HL-60 (cell line): ENCODE data around the gene OR52E2.

Experiments
- DNase-seq, 2 experiments: peaks; one replicate each; pipeline ENCODE4 v3.0.0-alpha.2; 2010 to 2020; ENCODE audit warnings: low read depth in 1 of 2, low spot score in 1 of 2
- H3K27ac ChIP-seq: fragments of 250-450 bp; sonication (Bioruptor Pico); replicated peaks from 2 replicates; pipeline ENCODE4 v1.5.1; 2020; ENCODE audit warnings: mild to moderate bottlenecking, moderate library complexity
- H3K27me3 ChIP-seq: fragments of 250-450 bp; sonication (Bioruptor Pico); 2 replicates; pipeline ENCODE4 v1.5.1; 2021; ENCODE audit warnings: mild to moderate bottlenecking, moderate library complexity; ENCODE audit not compliant: insufficient read depth, poor library complexity, severe bottlenecking
- H3K4me3 ChIP-seq: replicated peaks from 2 replicates; pipeline ENCODE4 v1.5.1; 2011; ENCODE audit warnings: mild to moderate bottlenecking, control low read depth, low read length; ENCODE audit not compliant: insufficient read depth
- GABPA ChIP-seq: IDR thresholded peaks from 2 replicates; pipeline ENCODE4 v1.6.1; 2012; ENCODE audit warnings: low read depth
- POLR2AphosphoS5 ChIP-seq: IDR thresholded peaks from 2 replicates; pipeline ENCODE4 v1.6.1; 2012; ENCODE audit warnings: low read depth
- SPI1 ChIP-seq: IDR thresholded peaks from 2 replicates; pipeline ENCODE4 v1.6.1; 2012; ENCODE audit warnings: low read depth, mild to moderate bottlenecking, borderline replicate concordance
- TF ChIP-seq, protein P1 (sequence below): IDR thresholded peaks from one replicate; pipeline ENCODE4 v1.5.1; 2011; ENCODE audit warnings: low read length, control low read depth, inconsistent platforms; ENCODE audit not compliant: insufficient read depth
- TF ChIP-seq, protein P2 (sequence below): IDR thresholded peaks from 2 replicates; pipeline ENCODE4 v1.6.1; 2012; ENCODE audit warnings: low read depth; ENCODE audit not compliant: insufficient replicate concordance

Gene OR52E2

DNA sequence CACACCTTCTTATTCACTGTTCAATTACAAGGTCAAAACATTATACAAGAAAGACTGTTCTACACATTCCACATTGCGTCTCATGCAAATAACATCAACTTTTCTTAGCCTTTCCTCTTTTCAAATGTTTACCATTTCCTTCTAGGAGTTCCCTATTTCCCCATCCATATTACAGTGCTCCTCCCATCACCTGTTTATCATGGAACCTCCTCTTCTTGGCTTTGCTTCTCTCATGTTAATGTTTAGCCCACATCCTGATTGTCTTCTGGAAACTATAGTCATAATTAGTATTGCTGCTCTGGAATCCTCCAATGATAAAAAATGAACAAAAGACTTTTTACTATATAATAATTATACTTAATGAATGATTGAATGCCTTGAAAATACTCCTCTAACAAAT lies 31.2 kb upstream of the OR52E2 start:
- no peak overlapping the region for H3K27ac ChIP-seq
- TF ChIP-seq SPI1 = no peak
- TF ChIP-seq, protein P1, sequence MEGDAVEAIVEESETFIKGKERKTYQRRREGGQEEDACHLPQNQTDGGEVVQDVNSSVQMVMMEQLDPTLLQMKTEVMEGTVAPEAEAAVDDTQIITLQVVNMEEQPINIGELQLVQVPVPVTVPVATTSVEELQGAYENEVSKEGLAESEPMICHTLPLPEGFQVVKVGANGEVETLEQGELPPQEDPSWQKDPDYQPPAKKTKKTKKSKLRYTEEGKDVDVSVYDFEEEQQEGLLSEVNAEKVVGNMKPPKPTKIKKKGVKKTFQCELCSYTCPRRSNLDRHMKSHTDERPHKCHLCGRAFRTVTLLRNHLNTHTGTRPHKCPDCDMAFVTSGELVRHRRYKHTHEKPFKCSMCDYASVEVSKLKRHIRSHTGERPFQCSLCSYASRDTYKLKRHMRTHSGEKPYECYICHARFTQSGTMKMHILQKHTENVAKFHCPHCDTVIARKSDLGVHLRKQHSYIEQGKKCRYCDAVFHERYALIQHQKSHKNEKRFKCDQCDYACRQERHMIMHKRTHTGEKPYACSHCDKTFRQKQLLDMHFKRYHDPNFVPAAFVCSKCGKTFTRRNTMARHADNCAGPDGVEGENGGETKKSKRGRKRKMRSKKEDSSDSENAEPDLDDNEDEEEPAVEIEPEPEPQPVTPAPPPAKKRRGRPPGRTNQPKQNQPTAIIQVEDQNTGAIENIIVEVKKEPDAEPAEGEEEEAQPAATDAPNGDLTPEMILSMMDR = no peak
- TF ChIP-seq GABPA = no peak
- TF ChIP-seq, protein P2, sequence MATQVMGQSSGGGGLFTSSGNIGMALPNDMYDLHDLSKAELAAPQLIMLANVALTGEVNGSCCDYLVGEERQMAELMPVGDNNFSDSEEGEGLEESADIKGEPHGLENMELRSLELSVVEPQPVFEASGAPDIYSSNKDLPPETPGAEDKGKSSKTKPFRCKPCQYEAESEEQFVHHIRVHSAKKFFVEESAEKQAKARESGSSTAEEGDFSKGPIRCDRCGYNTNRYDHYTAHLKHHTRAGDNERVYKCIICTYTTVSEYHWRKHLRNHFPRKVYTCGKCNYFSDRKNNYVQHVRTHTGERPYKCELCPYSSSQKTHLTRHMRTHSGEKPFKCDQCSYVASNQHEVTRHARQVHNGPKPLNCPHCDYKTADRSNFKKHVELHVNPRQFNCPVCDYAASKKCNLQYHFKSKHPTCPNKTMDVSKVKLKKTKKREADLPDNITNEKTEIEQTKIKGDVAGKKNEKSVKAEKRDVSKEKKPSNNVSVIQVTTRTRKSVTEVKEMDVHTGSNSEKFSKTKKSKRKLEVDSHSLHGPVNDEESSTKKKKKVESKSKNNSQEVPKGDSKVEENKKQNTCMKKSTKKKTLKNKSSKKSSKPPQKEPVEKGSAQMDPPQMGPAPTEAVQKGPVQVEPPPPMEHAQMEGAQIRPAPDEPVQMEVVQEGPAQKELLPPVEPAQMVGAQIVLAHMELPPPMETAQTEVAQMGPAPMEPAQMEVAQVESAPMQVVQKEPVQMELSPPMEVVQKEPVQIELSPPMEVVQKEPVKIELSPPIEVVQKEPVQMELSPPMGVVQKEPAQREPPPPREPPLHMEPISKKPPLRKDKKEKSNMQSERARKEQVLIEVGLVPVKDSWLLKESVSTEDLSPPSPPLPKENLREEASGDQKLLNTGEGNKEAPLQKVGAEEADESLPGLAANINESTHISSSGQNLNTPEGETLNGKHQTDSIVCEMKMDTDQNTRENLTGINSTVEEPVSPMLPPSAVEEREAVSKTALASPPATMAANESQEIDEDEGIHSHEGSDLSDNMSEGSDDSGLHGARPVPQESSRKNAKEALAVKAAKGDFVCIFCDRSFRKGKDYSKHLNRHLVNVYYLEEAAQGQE = no peak
- TF ChIP-seq POLR2AphosphoS5 = no peak
- H3K27me3 ChIP-seq = no peaks in the 10 kb centered on the region
- DNase-seq = no peak
- H3K4me3 ChIP-seq = no peak overlapping the region

DNA sequence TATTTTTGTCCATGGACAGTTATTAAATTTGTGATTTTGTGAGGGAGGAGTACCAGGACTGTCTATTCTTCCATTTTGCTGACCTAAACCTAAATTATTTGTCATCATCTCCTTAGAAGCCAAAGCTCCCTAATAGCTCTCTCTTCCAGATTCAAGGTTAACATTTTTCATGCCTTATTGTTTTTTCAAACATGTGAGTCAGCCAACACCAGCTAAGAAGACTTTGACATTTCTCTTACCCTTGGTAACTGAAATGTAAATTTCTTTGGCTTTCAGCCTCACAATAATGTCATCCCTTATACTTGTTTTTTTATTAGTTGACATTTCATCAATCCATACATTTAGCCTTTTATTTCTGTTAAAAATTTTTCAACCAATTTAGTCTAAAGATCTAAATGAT lies 29.1 kb upstream of the OR52E2 start:
- TF ChIP-seq, protein P2 = no peak
- TF ChIP-seq GABPA = no peak
- DNase-seq = no peak

DNA sequence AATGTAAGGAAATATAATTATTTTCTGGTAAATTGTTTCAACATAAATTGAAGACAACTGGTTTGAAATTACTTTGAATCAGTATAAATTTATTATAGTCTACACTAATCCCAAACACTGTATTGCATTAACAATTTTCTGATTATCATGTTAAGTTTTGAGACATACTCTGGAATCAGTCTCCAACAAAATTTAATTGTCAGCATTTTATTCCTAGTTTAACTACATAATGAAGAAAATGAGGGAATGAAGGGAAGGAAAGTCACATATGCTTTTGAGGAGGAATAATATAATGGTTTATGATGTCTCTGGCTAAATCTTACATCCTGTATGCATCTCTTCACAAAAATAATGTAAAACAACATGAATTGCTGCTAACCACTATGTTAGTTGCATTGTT lies 24.2 kb upstream of the OR52E2 start:
- H3K27ac ChIP-seq = no peak overlapping the region
- no peak overlapping the region for H3K4me3 ChIP-seq
- no peak for DNase-seq
- H3K27me3 ChIP-seq = no peaks in the 10 kb centered on the region
- TF ChIP-seq POLR2AphosphoS5 (no peak), SPI1 (no peak), GABPA (no peak)
- TF ChIP-seq, protein P1 = no peak
- TF ChIP-seq, protein P2 = no peak

More for the DNA sequence above, 29.1 kb upstream of the OR52E2 start:
- H3K27me3 ChIP-seq = no peaks in the 10 kb centered on the region
- H3K4me3 ChIP-seq = no peak overlapping the region
- no peak overlapping the region for H3K27ac ChIP-seq

DNA sequence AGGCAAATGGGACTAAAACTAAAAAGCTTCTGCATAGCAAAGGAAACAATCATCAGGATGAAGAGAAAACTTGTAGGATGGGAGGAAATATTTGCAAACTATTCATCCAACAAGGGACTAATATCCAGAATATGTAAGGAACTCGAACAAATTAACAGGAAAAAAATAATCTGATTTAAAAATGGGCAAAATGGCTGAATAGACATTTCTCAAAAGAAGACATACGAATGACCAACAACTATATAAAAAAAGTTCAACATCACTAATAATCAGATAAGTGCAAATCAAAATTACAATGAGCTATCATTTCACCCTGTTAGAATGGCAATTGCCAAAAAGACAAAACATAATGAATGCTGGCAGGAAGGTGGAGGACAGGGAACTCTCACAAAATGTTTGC lies 22.0 kb upstream of the OR52E2 start:
- no peaks in the 10 kb centered on the region for H3K27me3 ChIP-seq
- H3K4me3 ChIP-seq = no peak overlapping the region
- H3K27ac ChIP-seq = no peak overlapping the region
- TF ChIP-seq GABPA (no peak), SPI1 (no peak), POLR2AphosphoS5 (no peak)
- TF ChIP-seq, protein P2 = no peak
- TF ChIP-seq, protein P1 = no peak
- no peak for DNase-seq
